ENCODE data around the gene ICAM1. TPM values are rescaled to one million over a fixed set of nuclear protein-coding genes. Genes with fewer than 3 reads are reported as not detected.

The ICAM1 gene
- polyA plus RNA-seq, 1 of the 3 experiments (the other 2 are of a cell fraction), result 14.5 TPM

GRCh38 chr19:10270180-10270615, 722 bp upstream of the ICAM1 start:
- peak overlapping the region; percentile 73; the same call in 1 of the 2 replicates for H2AFZ ChIP-seq (ENCODE audit: low read depth)
- no peaks in the 10 kb centered on the region for H3K79me2 ChIP-seq (ENCODE audit: insufficient read depth)
- H3K4me3 ChIP-seq (ENCODE audit: low read depth in 2 of 2, low read length in 1 of 2), result peak overlapping the region; percentile 26 to 27; a peak in 3 of 4 replicates
- H3K4me1 ChIP-seq (ENCODE audit: control insufficient read depth in 1 of 2, insufficient read depth in 2 of 2, low read depth in 1 of 2, low read length in 1 of 2), result peaks cover 0 to 4% of the 10 kb centered on the region in 2 experiments; a peak in 2 of 4 replicates
- ChIA-PET POLR2A (interaction anchor here (1.3 to 1.4 kb wide), 3 partner anchors 12 to 119 kb away, joined by 3 to 10 read pairs (median 4); no protein-coding TSS in a partner anchor), CTCF (interaction anchor here (0.7 to 17.2 kb wide), 23 partner anchors 10 to 243 kb away, joined by 3 to 596 read pairs (median 8); partner anchors contain the start of genes CDC37, FDX2, ICAM4 and ICAM5)
- H4K20me1 ChIP-seq (ENCODE audit: insufficient read depth), result no peaks in the 10 kb centered on the region
- no peaks in the 10 kb centered on the region for H3K9me3 ChIP-seq
- no peak overlapping the region for H3K27ac ChIP-seq (ENCODE audit: low read depth in 2 of 2, low read length in 1 of 2)
- peaks cover 2% of the 10 kb centered on the region for H3F3A ChIP-seq (replicated peaks; ENCODE audit: insufficient read depth)
- no peaks in the 10 kb centered on the region for H3K27me3 ChIP-seq (ENCODE audit: insufficient read depth)
- peak overlapping the region; percentile 59 for H3K4me2 ChIP-seq
- no peak overlapping the region for H3K9ac ChIP-seq
- 25% methylated on average over 26 of the region's 37 CpGs for WGBS (ENCODE audit: low lambda C conversion rate)
- H3K36me3 ChIP-seq (replicated peaks in 1 of 2; ENCODE audit: control insufficient read depth in 1 of 2, insufficient read depth in 2 of 2, low read length in 1 of 2), result no peaks in the 10 kb centered on the region
- no peaks in the 10 kb centered on the region for H3K9me2 ChIP-seq
- TF ChIP-seq EP300 (IDR thresholded peaks at IDR 0.05; ENCODE audit: borderline replicate concordance in 1 of 2, low read depth in 1 of 2, low read length in 1 of 2) (no peak), TAF1 (IDR thresholded peaks at IDR 0.05; ENCODE audit: borderline replicate concordance, low read depth, low read length) (no peak), USF1 (IDR thresholded peaks at IDR 0.05; ENCODE audit: borderline replicate concordance, low read depth) (no peak), GABPA (IDR thresholded peaks at IDR 0.05; ENCODE audit: low read depth) (no peak), YY1 (IDR thresholded peaks at IDR 0.05; ENCODE audit: low read depth) (no peak)
- peak; percentile 39 for DNase-seq

- TF ChIP-seq RFX5 (IDR thresholded peaks at IDR 0.05; ENCODE audit: low read length) (no peak), NFIC (IDR thresholded peaks at IDR 0.05; ENCODE audit: borderline replicate concordance) (peak; percentile 75)
- Histone ChIP-seq H4K20me1 (ENCODE audit: insufficient read depth) (no peaks in the 10 kb centered on the region), H3K36me3 (replicated peaks in 1 of 2; ENCODE audit: control insufficient read depth in 1 of 2, insufficient read depth in 2 of 2, low read length in 1 of 2) (no peaks in the 10 kb centered on the region), H2AFZ (ENCODE audit: low read depth) (no peak overlapping the region), H3K4me3 (ENCODE audit: low read depth in 2 of 2, low read length in 1 of 2) (peak overlapping the region in 1 of 2 experiments; percentile 27; a peak in 1 of 4 replicates), H3K27ac (ENCODE audit: low read depth in 2 of 2, low read length in 1 of 2) (no peak overlapping the region), H3K27me3 (ENCODE audit: insufficient read depth) (no peaks in the 10 kb centered on the region), H3K4me2 (no peak overlapping the region), H3K9me2 (no peaks in the 10 kb centered on the region), H3K9me3 (no peaks in the 10 kb centered on the region), H3K4me1 (ENCODE audit: control insufficient read depth in 1 of 2, insufficient read depth in 2 of 2, low read depth in 1 of 2, low read length in 1 of 2) (peaks cover 0 to 4% of the 10 kb centered on the region in 2 experiments; a peak in 2 of 4 replicates), H3K9ac (no peak overlapping the region), H3F3A (replicated peaks; ENCODE audit: insufficient read depth) (peaks cover 2% of the 10 kb centered on the region), H3K79me2 (ENCODE audit: insufficient read depth) (no peaks in the 10 kb centered on the region)
- peak; percentile 34 for DNase-seq
- CTCF ChIA-PET, result interaction anchor here (0.5 to 17.2 kb wide), 16 partner anchors 9 to 339 kb away, joined by 3 to 596 read pairs (median 13); partner anchors contain the start of genes CDC37, ICAM4, ICAM5 and RAVER1
- 60% methylated on average over 2 of the region's 12 CpGs for WGBS (ENCODE audit: low lambda C conversion rate)
- POLR2A ChIA-PET, result interaction anchor here (1.0 to 1.4 kb wide), 2 partner anchors 43 to 45 kb away, joined by 3 to 5 read pairs; no protein-coding TSS in a partner anchor
These were observed 695 bp downstream of the ICAM1 start for GRCh38 chr19:10271543-10272086.

- Histone ChIP-seq H3F3A (replicated peaks; ENCODE audit: insufficient read depth) (no peaks in the 10 kb centered on the region), H3K4me1 (ENCODE audit: control insufficient read depth in 1 of 2, insufficient read depth in 2 of 2, low read depth in 1 of 2, low read length in 1 of 2) (peaks cover 0 to 4% of the 10 kb centered on the region in 2 experiments; a peak in 2 of 4 replicates), H3K36me3 (replicated peaks in 1 of 2; ENCODE audit: control insufficient read depth in 1 of 2, insufficient read depth in 2 of 2, low read length in 1 of 2) (no peaks in the 10 kb centered on the region), H3K4me3 (ENCODE audit: low read depth in 2 of 2, low read length in 1 of 2) (no peak overlapping the region), H3K9me3 (no peaks in the 10 kb centered on the region), H3K27me3 (ENCODE audit: insufficient read depth) (no peaks in the 10 kb centered on the region), H4K20me1 (ENCODE audit: insufficient read depth) (no peaks in the 10 kb centered on the region), H3K27ac (ENCODE audit: low read depth in 2 of 2, low read length in 1 of 2) (no peak overlapping the region), H3K9ac (no peak overlapping the region), H3K4me2 (no peak overlapping the region), H3K9me2 (no peaks in the 10 kb centered on the region), H2AFZ (ENCODE audit: low read depth) (no peak overlapping the region), H3K79me2 (ENCODE audit: insufficient read depth) (no peaks in the 10 kb centered on the region)
- CTCF ChIA-PET, result interaction anchor here (1.3 to 1.7 kb wide), 6 partner anchors 15 to 116 kb away, joined by 3 to 8 read pairs (median 6); partner anchors contain the start of gene ICAM5
- 63% methylated on average over 10 of the region's 10 CpGs for WGBS (ENCODE audit: low lambda C conversion rate)
- POLR2A ChIA-PET, result no interaction called here
- TF ChIP-seq POLR2AphosphoS5 (IDR thresholded peaks at IDR 0.05; ENCODE audit: low read depth, low read length) (no peak), TCF12 (IDR thresholded peaks at IDR 0.05) (no peak)
- DNase-seq, result no peak
These were observed 3.7 kb downstream of the ICAM1 start for GRCh38 chr19:10274589-10274988.
